ENCODE results near the gene CFAP299.

The CFAP299 gene

DNA sequence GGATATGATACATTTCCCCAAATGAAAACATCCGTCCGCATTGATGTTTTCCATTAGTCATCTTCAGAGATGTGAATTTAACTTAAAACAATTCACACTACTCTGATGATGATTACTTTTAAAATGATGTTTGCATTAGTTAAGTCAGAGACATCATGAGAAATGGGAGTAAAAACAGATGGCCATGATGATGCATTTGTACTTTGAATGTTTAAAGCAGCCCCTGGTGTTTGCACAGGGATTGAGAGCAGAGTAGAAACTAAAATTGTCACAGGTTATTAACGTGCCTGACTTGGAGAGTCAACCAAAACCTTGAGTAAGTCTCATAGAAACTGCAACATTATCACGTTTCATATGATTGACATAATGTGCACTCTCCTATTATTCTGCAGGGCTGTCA is 117.2 kb downstream of the CFAP299 start:
- H3K36me3 ChIP-seq (ENCODE audit: control insufficient read depth, low read length) = no peaks in the 10 kb centered on the region
- no peaks in the 10 kb centered on the region for H3K4me1 ChIP-seq (ENCODE audit: control insufficient read depth, low read length)
- no peaks in the 10 kb centered on the region for H3K79me2 ChIP-seq (ENCODE audit: control insufficient read depth, low read length)
- H3K4me2 ChIP-seq (ENCODE audit: low read length) = no peak overlapping the region
- H4K20me1 ChIP-seq (ENCODE audit: control insufficient read depth, insufficient read depth, low read depth, low read length) = no peaks in the 10 kb centered on the region
- no peaks in the 10 kb centered on the region for H3K27me3 ChIP-seq (ENCODE audit: control insufficient read depth, low read length)
- H3K4me3 ChIP-seq (ENCODE audit: low read length) = no peak overlapping the region
- no peak for TF ChIP-seq EZH2phosphoT487 (IDR thresholded peaks at IDR 0.05; ENCODE audit: borderline replicate concordance, low read length)
- TF ChIP-seq, protein P1, sequence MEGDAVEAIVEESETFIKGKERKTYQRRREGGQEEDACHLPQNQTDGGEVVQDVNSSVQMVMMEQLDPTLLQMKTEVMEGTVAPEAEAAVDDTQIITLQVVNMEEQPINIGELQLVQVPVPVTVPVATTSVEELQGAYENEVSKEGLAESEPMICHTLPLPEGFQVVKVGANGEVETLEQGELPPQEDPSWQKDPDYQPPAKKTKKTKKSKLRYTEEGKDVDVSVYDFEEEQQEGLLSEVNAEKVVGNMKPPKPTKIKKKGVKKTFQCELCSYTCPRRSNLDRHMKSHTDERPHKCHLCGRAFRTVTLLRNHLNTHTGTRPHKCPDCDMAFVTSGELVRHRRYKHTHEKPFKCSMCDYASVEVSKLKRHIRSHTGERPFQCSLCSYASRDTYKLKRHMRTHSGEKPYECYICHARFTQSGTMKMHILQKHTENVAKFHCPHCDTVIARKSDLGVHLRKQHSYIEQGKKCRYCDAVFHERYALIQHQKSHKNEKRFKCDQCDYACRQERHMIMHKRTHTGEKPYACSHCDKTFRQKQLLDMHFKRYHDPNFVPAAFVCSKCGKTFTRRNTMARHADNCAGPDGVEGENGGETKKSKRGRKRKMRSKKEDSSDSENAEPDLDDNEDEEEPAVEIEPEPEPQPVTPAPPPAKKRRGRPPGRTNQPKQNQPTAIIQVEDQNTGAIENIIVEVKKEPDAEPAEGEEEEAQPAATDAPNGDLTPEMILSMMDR (IDR thresholded peaks at IDR 0.05; ENCODE audit: low read depth, low read length, poor library complexity, severe bottlenecking) = no peak
- H3K27ac ChIP-seq (ENCODE audit: low read depth, low read length) = no peak overlapping the region
- H3K9me2 ChIP-seq (replicated peaks; ENCODE audit: control insufficient read depth, low read length) = no peaks in the 10 kb centered on the region
- no peaks in the 10 kb centered on the region for H3F3A ChIP-seq (ENCODE audit: control insufficient read depth, insufficient read depth)
- peaks cover 6% of the 10 kb centered on the region; the same call in 1 of the 2 replicates for H3K9me3 ChIP-seq (ENCODE audit: control insufficient read depth, insufficient read depth, low read length)

DNA sequence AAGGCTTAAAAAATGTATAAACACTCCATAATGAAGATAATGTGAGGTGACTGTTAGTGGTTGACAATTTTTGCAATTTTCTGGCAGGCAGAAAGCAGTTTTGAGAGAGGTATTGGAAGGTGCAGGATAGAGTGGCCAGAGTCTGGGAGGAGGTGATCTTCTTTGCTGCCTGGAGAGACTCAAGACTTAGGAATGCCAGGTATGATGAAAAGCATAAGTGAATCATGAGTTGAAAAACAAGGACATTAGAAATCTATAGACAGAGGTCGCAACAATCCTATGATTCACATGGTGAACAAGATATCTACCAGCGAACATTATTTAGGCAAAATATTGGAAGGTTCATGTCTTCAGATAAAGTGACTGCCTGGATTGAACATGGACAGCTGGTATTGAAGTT is 118.5 kb downstream of the CFAP299 start:
- Histone ChIP-seq H3K4me3 (ENCODE audit: low read length) (no peak overlapping the region), H3K79me2 (ENCODE audit: control insufficient read depth, low read length) (no peaks in the 10 kb centered on the region), H3K9me3 (ENCODE audit: control insufficient read depth, insufficient read depth, low read length) (peaks cover 6% of the 10 kb centered on the region; the same call in 1 of the 2 replicates), H3K9me2 (replicated peaks; ENCODE audit: control insufficient read depth, low read length) (no peaks in the 10 kb centered on the region), H3K27ac (ENCODE audit: low read depth, low read length) (no peak overlapping the region), H3K27me3 (ENCODE audit: control insufficient read depth, low read length) (no peaks in the 10 kb centered on the region), H4K20me1 (ENCODE audit: control insufficient read depth, insufficient read depth, low read depth, low read length) (no peaks in the 10 kb centered on the region), H3K4me2 (ENCODE audit: low read length) (no peak overlapping the region), H3K36me3 (ENCODE audit: control insufficient read depth, low read length) (no peaks in the 10 kb centered on the region), H3K4me1 (ENCODE audit: control insufficient read depth, low read length) (no peaks in the 10 kb centered on the region), H3F3A (ENCODE audit: control insufficient read depth, insufficient read depth) (no peaks in the 10 kb centered on the region)
- TF ChIP-seq, protein P1 (IDR thresholded peaks at IDR 0.05; ENCODE audit: low read depth, low read length, poor library complexity, severe bottlenecking) = no peak
- no peak for TF ChIP-seq EZH2phosphoT487 (IDR thresholded peaks at IDR 0.05; ENCODE audit: borderline replicate concordance, low read length)

DNA sequence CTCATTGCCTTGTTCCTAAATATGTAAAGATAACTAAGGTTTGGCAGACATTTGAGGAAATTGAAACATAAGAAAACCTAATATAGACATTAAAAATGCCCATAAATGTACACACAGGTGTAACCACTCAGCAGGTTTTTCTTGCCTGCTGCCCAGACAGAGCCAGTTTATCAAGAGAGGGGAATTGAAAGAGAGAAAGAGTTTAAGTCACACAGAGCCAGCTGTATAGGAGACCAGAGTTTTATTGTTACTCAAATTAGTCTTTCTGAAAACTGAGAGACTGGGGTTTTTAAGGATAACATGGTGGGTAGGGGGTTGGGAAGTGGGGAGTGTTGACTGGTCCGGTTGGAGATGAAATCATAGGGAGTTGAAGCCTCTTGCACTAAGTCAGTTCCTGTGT is 119.0 kb downstream of the CFAP299 start:
- Histone ChIP-seq H3K4me3 (ENCODE audit: low read length) (no peak overlapping the region), H3K9me2 (replicated peaks; ENCODE audit: control insufficient read depth, low read length) (no peaks in the 10 kb centered on the region), H3K9me3 (ENCODE audit: control insufficient read depth, insufficient read depth, low read length) (peaks cover 6% of the 10 kb centered on the region; the same call in 1 of the 2 replicates), H3K27ac (ENCODE audit: low read depth, low read length) (no peak overlapping the region), H3K79me2 (ENCODE audit: control insufficient read depth, low read length) (no peaks in the 10 kb centered on the region), H3K27me3 (ENCODE audit: control insufficient read depth, low read length) (no peaks in the 10 kb centered on the region), H4K20me1 (ENCODE audit: control insufficient read depth, insufficient read depth, low read depth, low read length) (no peaks in the 10 kb centered on the region), H3K36me3 (ENCODE audit: control insufficient read depth, low read length) (no peaks in the 10 kb centered on the region), H3F3A (ENCODE audit: control insufficient read depth, insufficient read depth) (no peaks in the 10 kb centered on the region), H3K4me2 (ENCODE audit: low read length) (no peak overlapping the region), H3K4me1 (ENCODE audit: control insufficient read depth, low read length) (no peaks in the 10 kb centered on the region)
- TF ChIP-seq, protein P1 (IDR thresholded peaks at IDR 0.05; ENCODE audit: low read depth, low read length, poor library complexity, severe bottlenecking) = no peak
- TF ChIP-seq EZH2phosphoT487 (IDR thresholded peaks at IDR 0.05; ENCODE audit: borderline replicate concordance, low read length) = no peak

Measured in DOHH2 (cell line).